Activated effector memory CD4-positive, alpha-beta T cell treated with anti-CD3 and anti-CD28 coated beads, Interleukin-2, amount 50 U/mL, for 16 hours (primary cell): ENCODE data around the gene GP9.
A peak's percentile ranks its signal among the peaks of the same experiment; 100 is the strongest.

Experiments
- DNase-seq: peaks from one replicate; pipeline ENCODE4 v3.0.0-alpha.2; 2020

Gene GP9

GRCh38 chr3:129060276-129061022, at the start of gene GP9:
Gene GP9 (plus strand): TSS chr3:129060779. CDS start chr3:129061740, 961 bp downstream.
- no peak for DNase-seq

- peak; percentile 55 for DNase-seq
These were observed 47.1 kb upstream of the GP9 start for GRCh38 chr3:129013491-129013891.

- DNase-seq, result no peak
These were observed 46.4 kb upstream of the GP9 start for GRCh38 chr3:129014148-129014547.

- DNase-seq, result no peak
These were observed 45.7 kb upstream of the GP9 start for GRCh38 chr3:129014793-129015345.

- DNase-seq, result peak; percentile 79
These were observed 45.0 kb upstream of the GP9 start for GRCh38 chr3:129015388-129016105.

- DNase-seq, result peak; percentile 82
These were observed 44.2 kb upstream of the GP9 start for GRCh38 chr3:129016356-129016719.

- peak; percentile 72 for DNase-seq
These were observed 43.7 kb upstream of the GP9 start for GRCh38 chr3:129016720-129017483.

- DNase-seq, result no peak
These were observed 43.1 kb upstream of the GP9 start for GRCh38 chr3:129017484-129017899.

- DNase-seq, result no peak
These were observed 42.3 kb upstream of the GP9 start for GRCh38 chr3:129018271-129018670.

- no peak for DNase-seq
These were observed 41.8 kb upstream of the GP9 start for GRCh38 chr3:129018751-129019150.

- DNase-seq, result no peak
These were observed 41.3 kb upstream of the GP9 start for GRCh38 chr3:129019266-129019665.

- peak; percentile 42 for DNase-seq
These were observed 39.9 kb upstream of the GP9 start for GRCh38 chr3:129020691-129021090.

- peak; percentile 53 for DNase-seq
These were observed 39.4 kb upstream of the GP9 start for GRCh38 chr3:129021140-129021551.

- DNase-seq, result peak; percentile 51
These were observed 38.2 kb upstream of the GP9 start for GRCh38 chr3:129022114-129023007.

GRCh38 chr3:129023008-129023358, 37.6 kb upstream of the GP9 start:
- no peak for DNase-seq

- DNase-seq, result no peak
These were observed 36.7 kb upstream of the GP9 start for GRCh38 chr3:129023909-129024308.

GRCh38 chr3:129025108-129025507, 35.5 kb upstream of the GP9 start:
- peak; percentile 41 for DNase-seq

GRCh38 chr3:129025691-129026435, 34.7 kb upstream of the GP9 start:
- peak; percentile 58 for DNase-seq

GRCh38 chr3:129026728-129027543, 33.6 kb upstream of the GP9 start:
- DNase-seq, result peak; percentile 96

GRCh38 chr3:129027544-129027880, 33.1 kb upstream of the GP9 start:
- DNase-seq, result no peak

- DNase-seq, result peak; percentile 27
These were observed 31.7 kb upstream of the GP9 start for GRCh38 chr3:129028866-129029265.
